Endothelial cell of coronary artery (primary cell): ENCODE results near the gene NEURL1B. TPM values are rescaled to one million over a fixed set of nuclear protein-coding genes. Genes with fewer than 3 reads are reported as not detected.

Experiments used
- total RNA-seq: library from RNA; depleted of rRNA; stranded (reverse); fragments of >200 nt; gene quantifications from 2 replicates; pipeline ENCODE4 v1.2.3, GENCODE V29; 2014

The NEURL1B gene, protein sequence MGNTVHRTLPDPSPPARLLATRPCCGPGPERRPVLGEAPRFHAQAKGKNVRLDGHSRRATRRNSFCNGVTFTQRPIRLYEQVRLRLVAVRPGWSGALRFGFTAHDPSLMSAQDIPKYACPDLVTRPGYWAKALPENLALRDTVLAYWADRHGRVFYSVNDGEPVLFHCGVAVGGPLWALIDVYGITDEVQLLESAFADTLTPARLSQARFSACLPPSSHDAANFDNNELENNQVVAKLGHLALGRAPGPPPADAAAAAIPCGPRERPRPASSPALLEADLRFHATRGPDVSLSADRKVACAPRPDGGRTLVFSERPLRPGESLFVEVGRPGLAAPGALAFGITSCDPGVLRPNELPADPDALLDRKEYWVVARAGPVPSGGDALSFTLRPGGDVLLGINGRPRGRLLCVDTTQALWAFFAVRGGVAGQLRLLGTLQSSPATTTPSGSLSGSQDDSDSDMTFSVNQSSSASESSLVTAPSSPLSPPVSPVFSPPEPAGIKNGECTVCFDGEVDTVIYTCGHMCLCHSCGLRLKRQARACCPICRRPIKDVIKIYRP
- total RNA-seq = 0.36 and 0.94 TPM in 2 replicates

DNA sequence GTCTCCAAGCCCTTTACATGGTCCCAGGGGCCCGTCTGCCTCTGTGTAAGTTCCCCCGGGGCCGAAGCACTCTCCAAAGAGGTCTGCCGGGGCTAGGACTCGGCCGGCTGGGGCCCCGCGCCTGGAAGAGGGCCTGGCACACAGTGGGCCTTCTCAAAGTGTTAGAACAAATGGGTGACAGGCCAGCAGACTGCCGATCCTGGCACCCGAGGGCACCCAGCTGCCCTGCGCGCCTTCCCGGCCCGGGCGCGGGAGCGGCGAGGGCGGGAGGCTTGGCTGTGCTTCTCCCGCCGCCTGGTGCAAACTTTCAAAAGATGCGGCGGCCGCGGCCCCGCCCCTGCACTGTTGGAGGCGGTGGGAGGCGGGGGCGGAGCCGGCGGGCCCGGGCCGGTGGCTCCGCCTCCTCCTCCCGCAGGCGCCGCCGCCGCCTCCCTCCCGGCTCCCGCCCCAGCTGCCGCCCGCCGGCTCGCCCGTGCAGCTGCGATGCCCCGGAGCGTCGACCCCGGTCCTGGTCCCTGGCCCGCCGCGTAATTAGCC, at the start of gene NEURL1B:
Gene NEURL1B, plus strand, starts transcription at position 442 of the 537 bp plus-strand sequence. CDS start 144 bp downstream, outside the sequence.

Other genes with a start within 250 kb of the NEURL1B start
- 19.5 and 21.9 TPM in 2 replicates for gene SH3PXD2B, start 186.7 kb upstream of the NEURL1B start, total RNA-seq
- 55.3 and 146 TPM in 2 replicates for gene DUSP1, start 129.9 kb downstream of the NEURL1B start, total RNA-seq
- 76.6 and 138 TPM in 2 replicates for gene ERGIC1, start 193.0 kb downstream of the NEURL1B start, total RNA-seq